HepG2 (cell line): Measurements from ENCODE around the gene PRKAR1B. TPM values are rescaled to one million over a fixed set of nuclear protein-coding genes. Genes with fewer than 3 reads are reported as not detected.

ENCODE experiments used
- BRF2 ChIP-seq: sonication (generic); formaldehyde crosslinking; IDR thresholded peaks from 2 replicates; pipeline ENCODE4 v1.8.1; 2022; ENCODE audit warnings: mild to moderate bottlenecking, missing genetic modification reagents
- FOSL1 ChIP-seq: sonication (generic); formaldehyde crosslinking; IDR thresholded peaks from 2 replicates; pipeline ENCODE4 v1.9.0; 2021; ENCODE audit warnings: missing genetic modification reagents, borderline replicate concordance
- FOXK2 ChIP-seq: fragments of 450-650 bp; IDR thresholded peaks from 2 replicates; pipeline ENCODE4 v1.6.1; 2016
- HDAC2 ChIP-seq: sonication (generic); formaldehyde crosslinking; IDR thresholded peaks from 2 replicates; pipeline ENCODE4 v1.4.0; 2020; ENCODE audit warnings: missing genetic modification reagents
- KLF16 ChIP-seq, 2 experiments: sonication (generic) in 1 of 2; formaldehyde crosslinking in 1 of 2; IDR thresholded peaks; 2 replicates each; pipeline versions ENCODE4 v1.6.1 to v1.8.0; 2016 to 2023; ENCODE audit warnings: missing genetic modification reagents in 2 of 2, missing compliant biosample characterization in 1 of 2
- RAD21 ChIP-seq: fragments of 450-650 bp; formaldehyde crosslinking; IDR thresholded peaks from 2 replicates; pipeline ENCODE4 v1.5.0; 2020; ENCODE audit warnings: mild to moderate bottlenecking
- STAT5B ChIP-seq: sonication (generic); formaldehyde crosslinking; IDR thresholded peaks from 2 replicates; pipeline ENCODE4 v1.4.0; 2020; ENCODE audit warnings: missing genetic modification reagents
- THYN1 ChIP-seq: sonication (generic); formaldehyde crosslinking; IDR thresholded peaks from 2 replicates; pipeline ENCODE4 v1.8.1; 2023; ENCODE audit warnings: low read depth, mild to moderate bottlenecking, moderate library complexity, missing genetic modification reagents, borderline replicate concordance
- ZFP36L1 ChIP-seq: sonication (generic); formaldehyde crosslinking; IDR thresholded peaks from 2 replicates; pipeline ENCODE4 v1.8.0; 2022; ENCODE audit warnings: mild to moderate bottlenecking, missing genetic modification reagents, moderate library complexity
- ZFP91 ChIP-seq: sonication (generic); formaldehyde crosslinking; IDR thresholded peaks from 2 replicates; pipeline ENCODE4 v1.9.0; 2022; ENCODE audit warnings: missing genetic modification reagents, mild to moderate bottlenecking, borderline replicate concordance
- ZFX ChIP-seq: sonication (generic); formaldehyde crosslinking; IDR thresholded peaks from 2 replicates; pipeline ENCODE4 v1.4.0; 2020; ENCODE audit warnings: mild to moderate bottlenecking, low read depth, missing genetic modification reagents, moderate library complexity
- ZMYM2 ChIP-seq: sonication (generic); formaldehyde crosslinking; IDR thresholded peaks from 2 replicates; pipeline ENCODE4 v1.8.0; 2022; ENCODE audit warnings: mild to moderate bottlenecking, missing genetic modification reagents
- ZNF282 ChIP-seq: fragments of 450-650 bp; IDR thresholded peaks from 2 replicates; pipeline ENCODE4 v1.6.1; 2018; ENCODE audit not compliant: partially characterized antibody
- ZNF333 ChIP-seq: sonication (generic); formaldehyde crosslinking; IDR thresholded peaks from 2 replicates; pipeline ENCODE4 v1.4.0; 2020; ENCODE audit warnings: mild to moderate bottlenecking, missing genetic modification reagents, borderline replicate concordance
- ZNF382 ChIP-seq: sonication (generic); formaldehyde crosslinking; IDR thresholded peaks from 2 replicates; pipeline ENCODE4 v1.5.0; 2020; ENCODE audit warnings: missing genetic modification reagents, mild to moderate bottlenecking, borderline replicate concordance
- ZNF749 ChIP-seq: sonication (generic); formaldehyde crosslinking; IDR thresholded peaks from 2 replicates; pipeline ENCODE4 v1.8.0; 2022; ENCODE audit warnings: mild to moderate bottlenecking, missing genetic modification reagents, moderate library complexity, borderline replicate concordance
- ZNF777 ChIP-seq: sonication (generic); formaldehyde crosslinking; IDR thresholded peaks from 2 replicates; pipeline ENCODE4 v1.4.0; 2020; ENCODE audit warnings: missing genetic modification reagents
- polyA plus RNA-seq, 8 experiments: library from polyadenylated mRNA; depleted of rRNA in 3 of 8; stranded (reverse) in 7 of 8; unstranded in 1 of 8; fragments of >200 nt; fragmentation: Illumina TruSeq in 4 of 8; extraction: Trizol in 4 of 8; gene quantifications; 2 replicates each; pipeline versions ENCODE4 v1.2.1 to v1.2.3, GENCODE V29; 2011 to 2016; ENCODE audit warnings: low read depth in 4 of 8, missing spikeins in 1 of 8, mixed read lengths in 1 of 8; ENCODE audit not compliant: insufficient read depth in 1 of 8
- total RNA-seq, 5 experiments: library from RNA; depleted of rRNA; stranded (reverse); fragments of >200 nt; fragmentation: Illumina TruSeq; extraction: Trizol; gene quantifications; 2 replicates each; pipeline ENCODE4 v1.2.3, GENCODE V29; 2016; ENCODE audit warnings: low read depth in 1 of 5
- TF ChIP-seq, protein P1 (sequence below): sonication (generic); formaldehyde crosslinking; IDR thresholded peaks from 2 replicates; pipeline ENCODE4 v1.4.0; 2020; ENCODE audit warnings: missing genetic modification reagents
- TF ChIP-seq, protein P2 (sequence below): sonication (generic); formaldehyde crosslinking; IDR thresholded peaks from 2 replicates; pipeline ENCODE4 v1.4.0; 2020; ENCODE audit warnings: missing genetic modification reagents
- TF ChIP-seq, protein P3 (sequence below): IDR thresholded peaks from 2 replicates; pipeline ENCODE4 v1.6.1; 2016; ENCODE audit warnings: low read depth, missing genetic modification reagents, missing compliant biosample characterization

PRKAR1B gene
- total and polyA plus RNA-seq, 2 of the 13 experiments (the other 11 are each of a cell fraction or from before 2014, with no cell fraction given) = 7.9 to 28.2 TPM

DNA sequence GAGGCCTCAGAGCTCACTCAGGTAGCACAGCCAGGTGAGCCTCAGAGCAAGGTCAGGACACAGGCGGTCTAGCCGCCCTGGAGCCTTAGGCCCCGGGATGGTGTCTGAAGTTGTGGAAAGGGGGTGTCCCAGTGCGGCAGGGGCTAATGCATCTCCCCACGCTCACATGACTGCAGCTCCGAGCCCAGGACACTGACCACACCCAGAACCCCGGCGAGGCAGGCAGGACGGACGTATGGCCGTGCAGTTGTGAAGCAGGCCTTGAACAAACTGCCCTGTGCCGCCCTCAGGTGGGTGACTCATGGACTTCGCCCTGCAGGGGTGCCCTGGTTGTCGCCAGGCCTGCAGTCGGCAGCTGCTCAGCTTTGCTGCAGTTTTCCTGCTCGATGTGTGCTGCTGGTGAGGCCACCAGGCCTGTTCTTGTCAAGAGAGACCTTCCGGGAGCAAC is 5.0 kb upstream of the PRKAR1B start (continued):
- no peak for TF ChIP-seq BRF2
- TF ChIP-seq HDAC2 (CRISPR knock-in tag) = peak; percentile 87
- TF ChIP-seq RAD21 (CRISPR knock-in tag) = peak; percentile 82
- TF ChIP-seq ZMYM2 = no peak
- TF ChIP-seq, protein P1, sequence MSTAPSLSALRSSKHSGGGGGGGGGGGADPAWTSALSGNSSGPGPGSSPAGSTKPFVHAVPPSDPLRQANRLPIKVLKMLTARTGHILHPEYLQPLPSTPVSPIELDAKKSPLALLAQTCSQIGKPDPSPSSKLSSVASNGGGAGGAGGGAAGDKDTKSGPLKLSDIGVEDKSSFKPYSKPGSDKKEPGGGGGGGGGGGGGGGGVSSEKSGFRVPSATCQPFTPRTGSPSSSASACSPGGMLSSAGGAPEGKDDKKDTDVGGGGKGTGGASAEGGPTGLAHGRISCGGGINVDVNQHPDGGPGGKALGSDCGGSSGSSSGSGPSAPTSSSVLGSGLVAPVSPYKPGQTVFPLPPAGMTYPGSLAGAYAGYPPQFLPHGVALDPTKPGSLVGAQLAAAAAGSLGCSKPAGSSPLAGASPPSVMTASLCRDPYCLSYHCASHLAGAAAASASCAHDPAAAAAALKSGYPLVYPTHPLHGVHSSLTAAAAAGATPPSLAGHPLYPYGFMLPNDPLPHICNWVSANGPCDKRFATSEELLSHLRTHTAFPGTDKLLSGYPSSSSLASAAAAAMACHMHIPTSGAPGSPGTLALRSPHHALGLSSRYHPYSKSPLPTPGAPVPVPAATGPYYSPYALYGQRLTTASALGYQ (CRISPR knock-in tag) = no peak
- TF ChIP-seq ZFP91 (CRISPR knock-in tag) = peak; percentile 87
- TF ChIP-seq ZNF777 (CRISPR knock-in tag) = 0 out of 2 replicates have a peak, but pooled peaks have one; percentile 32
- no peak for TF ChIP-seq THYN1 (CRISPR knock-in tag)
- TF ChIP-seq ZNF749 (CRISPR knock-in tag) = peak; percentile 74; the same call in 1 of the 2 replicates
- TF ChIP-seq FOSL1 (CRISPR knock-in tag) = peak; percentile 84
- TF ChIP-seq, protein P2, sequence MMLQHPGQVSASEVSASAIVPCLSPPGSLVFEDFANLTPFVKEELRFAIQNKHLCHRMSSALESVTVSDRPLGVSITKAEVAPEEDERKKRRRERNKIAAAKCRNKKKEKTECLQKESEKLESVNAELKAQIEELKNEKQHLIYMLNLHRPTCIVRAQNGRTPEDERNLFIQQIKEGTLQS (CRISPR knock-in tag) = peak; percentile 89
- TF ChIP-seq, protein P3, sequence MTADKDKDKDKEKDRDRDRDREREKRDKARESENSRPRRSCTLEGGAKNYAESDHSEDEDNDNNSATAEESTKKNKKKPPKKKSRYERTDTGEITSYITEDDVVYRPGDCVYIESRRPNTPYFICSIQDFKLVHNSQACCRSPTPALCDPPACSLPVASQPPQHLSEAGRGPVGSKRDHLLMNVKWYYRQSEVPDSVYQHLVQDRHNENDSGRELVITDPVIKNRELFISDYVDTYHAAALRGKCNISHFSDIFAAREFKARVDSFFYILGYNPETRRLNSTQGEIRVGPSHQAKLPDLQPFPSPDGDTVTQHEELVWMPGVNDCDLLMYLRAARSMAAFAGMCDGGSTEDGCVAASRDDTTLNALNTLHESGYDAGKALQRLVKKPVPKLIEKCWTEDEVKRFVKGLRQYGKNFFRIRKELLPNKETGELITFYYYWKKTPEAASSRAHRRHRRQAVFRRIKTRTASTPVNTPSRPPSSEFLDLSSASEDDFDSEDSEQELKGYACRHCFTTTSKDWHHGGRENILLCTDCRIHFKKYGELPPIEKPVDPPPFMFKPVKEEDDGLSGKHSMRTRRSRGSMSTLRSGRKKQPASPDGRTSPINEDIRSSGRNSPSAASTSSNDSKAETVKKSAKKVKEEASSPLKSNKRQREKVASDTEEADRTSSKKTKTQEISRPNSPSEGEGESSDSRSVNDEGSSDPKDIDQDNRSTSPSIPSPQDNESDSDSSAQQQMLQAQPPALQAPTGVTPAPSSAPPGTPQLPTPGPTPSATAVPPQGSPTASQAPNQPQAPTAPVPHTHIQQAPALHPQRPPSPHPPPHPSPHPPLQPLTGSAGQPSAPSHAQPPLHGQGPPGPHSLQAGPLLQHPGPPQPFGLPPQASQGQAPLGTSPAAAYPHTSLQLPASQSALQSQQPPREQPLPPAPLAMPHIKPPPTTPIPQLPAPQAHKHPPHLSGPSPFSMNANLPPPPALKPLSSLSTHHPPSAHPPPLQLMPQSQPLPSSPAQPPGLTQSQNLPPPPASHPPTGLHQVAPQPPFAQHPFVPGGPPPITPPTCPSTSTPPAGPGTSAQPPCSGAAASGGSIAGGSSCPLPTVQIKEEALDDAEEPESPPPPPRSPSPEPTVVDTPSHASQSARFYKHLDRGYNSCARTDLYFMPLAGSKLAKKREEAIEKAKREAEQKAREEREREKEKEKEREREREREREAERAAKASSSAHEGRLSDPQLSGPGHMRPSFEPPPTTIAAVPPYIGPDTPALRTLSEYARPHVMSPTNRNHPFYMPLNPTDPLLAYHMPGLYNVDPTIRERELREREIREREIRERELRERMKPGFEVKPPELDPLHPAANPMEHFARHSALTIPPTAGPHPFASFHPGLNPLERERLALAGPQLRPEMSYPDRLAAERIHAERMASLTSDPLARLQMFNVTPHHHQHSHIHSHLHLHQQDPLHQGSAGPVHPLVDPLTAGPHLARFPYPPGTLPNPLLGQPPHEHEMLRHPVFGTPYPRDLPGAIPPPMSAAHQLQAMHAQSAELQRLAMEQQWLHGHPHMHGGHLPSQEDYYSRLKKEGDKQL (CRISPR knock-in tag) = peak; percentile 25; the same call in 1 of the 2 replicates
- no peak for TF ChIP-seq STAT5B (CRISPR knock-in tag)
- TF ChIP-seq ZNF382 = no peak
- TF ChIP-seq ZFP36L1 (CRISPR knock-in tag) = peak; percentile 52; the same call in 1 of the 2 replicates
- peak in 1 of 2 experiments; percentile 50; a peak in 1 of 4 replicates for TF ChIP-seq KLF16 (CRISPR knock-in tag; IDR thresholded peaks at IDR 0.05)
- no peak for TF ChIP-seq ZNF333 (CRISPR knock-in tag)
- TF ChIP-seq ZFX (CRISPR knock-in tag) = peak; percentile 96
- TF ChIP-seq ZNF282 = no peak
- TF ChIP-seq FOXK2 = no peak
